PC-3 (cell line): Measurements from ENCODE around the gene CCNC. TPM values are rescaled to one million over a fixed set of nuclear protein-coding genes. Genes with fewer than 3 reads are reported as not detected.

Experiments used
- ATAC-seq: fragments of 200-7000 bp; cut with Tn5 transposase; 2 replicates; pipeline ENCODE4 v1.9.1; 2020; ENCODE audit warnings: mild to moderate bottlenecking, moderate library complexity
- BruUV-seq: library from RNA; stranded (reverse); fragments of 400-500 nt; replicated peaks from 2 replicates; lab custom pipeline; 2021; lab: Mats Ljungman, UMichigan
- CTCF ChIA-PET: fragments of 300-600 bp; sonication (Branson Sonifier 250); formaldehyde crosslinking; loops from one replicate; lab custom pipeline; 2022; ENCODE audit warnings: antibody characterized with exemption; lab: Charles Lee
- POLR2A ChIA-PET: fragments of 300-600 bp; sonication (Branson Sonifier 250); formaldehyde crosslinking; loops from one replicate; lab custom pipeline; 2022; ENCODE audit warnings: antibody characterized with exemption; ENCODE audit not compliant: unreplicated experiment; lab: Charles Lee
- DNase-seq: peaks from one replicate; pipeline ENCODE4 v3.0.0-alpha.2; 2015
- H2AFZ ChIP-seq: fragments of 300-600 bp; sonication (generic); 2 replicates; pipeline ENCODE4 v1.6.0; 2016; ENCODE audit warnings: antibody characterized with exemption, low read length
- H3F3A ChIP-seq: fragments of 300-600 bp; sonication (generic); one replicate; pipeline ENCODE4 v1.6.0; 2017; ENCODE audit warnings: antibody characterized with exemption, low read length, control low read depth, mild to moderate bottlenecking; ENCODE audit not compliant: unreplicated experiment
- H3K27ac ChIP-seq: fragments of 300-600 bp; sonication (generic); 2 replicates; pipeline ENCODE4 v1.5.1; 2016; ENCODE audit warnings: mild to moderate bottlenecking, low read length
- H3K27me3 ChIP-seq: fragments of 300-600 bp; sonication (generic); 2 replicates; pipeline ENCODE4 v1.6.1; 2016; ENCODE audit warnings: low read length, mixed read lengths
- H3K36me3 ChIP-seq: fragments of 300-600 bp; sonication (generic); 2 replicates; pipeline ENCODE4 v1.6.1; 2016; ENCODE audit warnings: low read depth, mixed run types, low read length, mixed read lengths
- H3K4me1 ChIP-seq: fragments of 300-600 bp; sonication (generic); 2 replicates; pipeline ENCODE4 v1.5.1; 2016; ENCODE audit warnings: low read length; ENCODE audit not compliant: insufficient read depth
- H3K4me2 ChIP-seq: fragments of 300-600 bp; sonication (generic); 2 replicates; pipeline ENCODE4 v1.6.0; 2016; ENCODE audit warnings: low read length
- H3K4me3 ChIP-seq: fragments of 300-600 bp; sonication (generic); 2 replicates; pipeline ENCODE4 v1.5.1; 2016; ENCODE audit warnings: mild to moderate bottlenecking, low read length, mixed read lengths
- H3K79me2 ChIP-seq: fragments of 300-600 bp; sonication (generic); 2 replicates; pipeline ENCODE4 v1.6.1; 2017; ENCODE audit warnings: low read length, mixed read lengths
- H3K9ac ChIP-seq: fragments of 300-600 bp; sonication (generic); 2 replicates; pipeline ENCODE4 v1.6.0; 2016; ENCODE audit warnings: mild to moderate bottlenecking, low read length
- H3K9me2 ChIP-seq: fragments of 300-600 bp; sonication (generic); replicated peaks from 2 replicates; pipeline ENCODE4 v1.6.1; 2016; ENCODE audit warnings: mixed run types, low read length, mixed read lengths
- H3K9me3 ChIP-seq: fragments of 300-600 bp; sonication (generic); 2 replicates; pipeline ENCODE4 v1.6.1; 2016; ENCODE audit warnings: low read length, mixed read lengths
- H4K20me1 ChIP-seq: fragments of 300-600 bp; sonication (generic); 2 replicates; pipeline ENCODE4 v1.6.1; 2016; ENCODE audit warnings: low read length, mixed read lengths
- CTCF ChIP-seq: fragments of 300-600 bp; sonication (generic); conservative IDR thresholded peaks from 2 replicates; pipeline ENCODE4 v1.5.1; 2017; ENCODE audit warnings: antibody characterized with exemption, low read depth, mild to moderate bottlenecking, low read length
- EZH2 ChIP-seq: fragments of 300-600 bp; sonication (generic); IDR thresholded peaks from one replicate; pipeline ENCODE4 v1.6.1; 2017; ENCODE audit warnings: antibody characterized with exemption, mild to moderate bottlenecking, low read length; ENCODE audit not compliant: unreplicated experiment
- EZH2phosphoT487 ChIP-seq: fragments of 300-600 bp; sonication (generic); IDR thresholded peaks from 2 replicates; pipeline ENCODE4 v1.6.1; 2018; ENCODE audit warnings: mild to moderate bottlenecking, antibody characterized with exemption, low read length, borderline replicate concordance
- intact Hi-C: fragments of 100-400 bp; cut with micrococcal nuclease; formaldehyde crosslinking; loops from 2 replicates; pipeline ENCODE4 v1.9.0; 2023
- total RNA-seq: library from RNA; depleted of rRNA; stranded (reverse); fragments of >200 nt; gene quantifications from 2 replicates; pipeline ENCODE4 v1.2.3, GENCODE V29; 2014

CCNC gene
- total RNA-seq, 1 experiment from 2014 or later = 69.3 TPM

- ATAC-seq (no peak), DNase-seq (no peak)
- TF ChIP-seq CTCF (no peak), EZH2phosphoT487 (no peak), EZH2 (no peak)
- Histone ChIP-seq H3K9me3 (no peaks in the 10 kb centered on the region), H3K79me2 (no peaks in the 10 kb centered on the region), H3K27me3 (peaks cover 35% of the 10 kb centered on the region), H3K4me3 (no peak overlapping the region), H2AFZ (no peak overlapping the region), H4K20me1 (no peaks in the 10 kb centered on the region), H3K9ac (no peak overlapping the region), H3K4me2 (no peak overlapping the region), H3K9me2 (no peaks in the 10 kb centered on the region), H3K36me3 (no peaks in the 10 kb centered on the region), H3F3A (no peaks in the 10 kb centered on the region), H3K27ac (no peak overlapping the region), H3K4me1 (no peaks in the 10 kb centered on the region)
- POLR2A ChIA-PET = no interaction called here
- CTCF ChIA-PET = no interaction called here
- no TSS peak for BruUV-seq
- intact Hi-C loops = no loop called here
Observed at GRCh38 chr6:99612551-99613408, 44.3 kb upstream of the CCNC start.

- no TSS peak for BruUV-seq
- no peaks in the 10 kb centered on the region for H3K79me2 ChIP-seq
- POLR2A ChIA-PET = no interaction called here
- H3K27ac ChIP-seq = no peak overlapping the region
- H3K4me1 ChIP-seq = no peaks in the 10 kb centered on the region
- H3K9me2 ChIP-seq = no peaks in the 10 kb centered on the region
- H3K9ac ChIP-seq = no peak overlapping the region
- peaks cover 36% of the 10 kb centered on the region for H3K27me3 ChIP-seq
- TF ChIP-seq CTCF (no peak), EZH2phosphoT487 (no peak), EZH2 (no peak)
- no peak overlapping the region for H3K4me2 ChIP-seq
- no peaks in the 10 kb centered on the region for H3K36me3 ChIP-seq
- intact Hi-C loops = no loop called here
- no peak for DNase-seq
- no peak for ATAC-seq
- CTCF ChIA-PET = no interaction called here
- H3K4me3 ChIP-seq = no peak overlapping the region
- no peak overlapping the region for H2AFZ ChIP-seq
- H4K20me1 ChIP-seq = no peaks in the 10 kb centered on the region
- H3F3A ChIP-seq = no peaks in the 10 kb centered on the region
- H3K9me3 ChIP-seq = no peaks in the 10 kb centered on the region
Observed at GRCh38 chr6:99611148-99611547, 42.7 kb upstream of the CCNC start.

GRCh38 chr6:99609905-99610489 lies 41.5 kb upstream of the CCNC start:
- Histone ChIP-seq H3K9me3 (no peaks in the 10 kb centered on the region), H3K9ac (no peak overlapping the region), H3K9me2 (no peaks in the 10 kb centered on the region), H3K27ac (no peak overlapping the region), H3K79me2 (no peaks in the 10 kb centered on the region), H3K36me3 (no peaks in the 10 kb centered on the region), H3K4me2 (no peak overlapping the region), H2AFZ (no peak overlapping the region), H3K4me3 (no peak overlapping the region), H3K4me1 (no peaks in the 10 kb centered on the region), H3F3A (no peaks in the 10 kb centered on the region), H3K27me3 (peaks cover 46% of the 10 kb centered on the region), H4K20me1 (no peaks in the 10 kb centered on the region)
- intact Hi-C loops = no loop called here
- ChIA-PET POLR2A (no interaction called here), CTCF (no interaction called here)
- no peak for TF ChIP-seq EZH2
- no peak for TF ChIP-seq EZH2phosphoT487
- TF ChIP-seq CTCF = no peak
- DNase-seq (no peak), ATAC-seq (no peak)
- BruUV-seq = no TSS peak
